Fibroblast of the conjunctiva (primary cell): ENCODE data around the gene U2AF2.

Source experiments
- DNase-seq: peaks from one replicate; pipeline ENCODE4 v3.0.0-alpha.2; 2010; ENCODE audit warnings: low read depth

The U2AF2 gene

GRCh38 chr19:55621673-55622231 is 33.1 kb upstream of the U2AF2 start:
- DNase-seq: no peak

DNA sequence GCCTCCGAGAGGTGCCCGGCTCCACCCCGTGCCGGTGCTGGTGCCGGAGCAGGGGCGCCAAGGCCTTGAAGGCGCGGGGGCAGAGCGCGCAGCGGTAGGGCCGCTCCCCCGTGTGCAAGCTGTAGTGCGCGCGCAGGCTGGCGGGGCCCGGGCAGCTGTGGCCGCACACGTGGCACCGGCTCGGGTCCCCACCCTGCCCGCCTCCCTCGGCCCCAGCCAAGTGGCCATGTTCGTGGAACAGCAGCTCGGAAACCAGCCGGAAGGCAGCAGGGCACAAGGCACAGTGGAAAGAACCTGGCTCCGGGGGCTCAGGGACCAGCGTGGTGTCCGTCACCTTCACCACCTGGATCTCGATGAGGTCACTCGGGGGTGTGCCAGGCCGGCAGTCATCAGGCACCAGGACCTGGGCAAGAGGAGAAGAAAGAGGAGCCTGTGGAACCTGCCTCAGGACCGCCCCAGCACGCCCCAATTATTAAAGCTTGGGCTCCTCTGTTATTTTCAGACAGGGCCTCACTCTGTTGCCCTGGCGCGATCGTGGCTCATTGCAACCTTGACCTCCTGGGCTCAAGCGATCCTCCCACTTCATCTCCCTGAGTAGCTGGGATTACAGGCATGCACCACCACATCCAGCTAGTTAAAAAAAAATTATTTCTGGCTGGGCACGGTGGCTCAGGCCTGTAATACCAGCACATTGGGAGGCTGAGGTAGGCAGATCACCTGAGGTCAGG is 32.4 kb upstream of the U2AF2 start:
- no peak for DNase-seq

- DNase-seq: no peak
Observed at GRCh38 chr19:55623130-55623529, 31.7 kb upstream of the U2AF2 start.

- no peak for DNase-seq
Observed at GRCh38 chr19:55623561-55623960, 31.3 kb upstream of the U2AF2 start.

- peak; percentile 89 for DNase-seq
Observed at GRCh38 chr19:55624109-55625003, 30.5 kb upstream of the U2AF2 start, which contains the start of gene ZNF784. ZNF784 (minus strand) TSS chr19:55624566; CDS start chr19:55624561, 5 bp downstream.

DNA sequence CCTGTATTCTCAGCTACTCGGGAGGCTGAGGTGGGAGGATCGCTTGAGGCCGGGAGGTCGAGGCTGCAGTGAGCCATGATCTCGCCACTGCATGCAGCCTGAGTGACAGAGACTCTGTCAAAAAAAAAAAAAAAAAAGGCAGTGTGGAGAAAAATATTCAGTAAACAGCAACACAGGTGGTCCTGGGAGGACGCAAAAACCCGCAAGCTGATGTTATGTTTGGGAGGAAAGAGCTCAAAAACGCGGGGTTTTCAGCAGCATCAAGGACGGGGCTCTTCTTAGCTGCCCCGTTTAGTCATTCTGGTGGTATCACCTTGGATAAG is 29.9 kb upstream of the U2AF2 start:
- no peak for DNase-seq

- no peak for DNase-seq
Observed at GRCh38 chr19:55626350-55626749, 28.5 kb upstream of the U2AF2 start.

GRCh38 chr19:55632463-55632834 is 22.4 kb upstream of the U2AF2 start:
- DNase-seq: peak; percentile 97

DNA sequence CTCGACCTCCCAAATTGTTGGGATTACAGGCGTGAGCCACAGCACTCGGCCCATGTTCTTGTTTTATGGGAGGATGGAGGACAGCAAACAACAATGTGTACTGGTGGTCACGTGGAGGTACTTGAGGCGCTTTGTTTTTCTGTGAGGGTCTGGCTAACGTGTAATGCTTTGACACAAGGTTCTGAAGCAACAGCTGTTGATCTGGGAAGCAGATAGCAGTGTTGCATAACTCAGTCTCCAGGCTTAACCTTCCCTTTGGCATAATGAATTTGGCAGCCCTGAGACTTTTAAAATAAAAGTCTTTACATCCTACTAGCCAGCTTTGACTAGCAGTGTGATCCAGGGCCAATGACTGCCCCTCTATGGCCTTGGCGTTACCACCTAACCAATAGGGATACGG is 21.0 kb upstream of the U2AF2 start:
- DNase-seq: no peak

DNA sequence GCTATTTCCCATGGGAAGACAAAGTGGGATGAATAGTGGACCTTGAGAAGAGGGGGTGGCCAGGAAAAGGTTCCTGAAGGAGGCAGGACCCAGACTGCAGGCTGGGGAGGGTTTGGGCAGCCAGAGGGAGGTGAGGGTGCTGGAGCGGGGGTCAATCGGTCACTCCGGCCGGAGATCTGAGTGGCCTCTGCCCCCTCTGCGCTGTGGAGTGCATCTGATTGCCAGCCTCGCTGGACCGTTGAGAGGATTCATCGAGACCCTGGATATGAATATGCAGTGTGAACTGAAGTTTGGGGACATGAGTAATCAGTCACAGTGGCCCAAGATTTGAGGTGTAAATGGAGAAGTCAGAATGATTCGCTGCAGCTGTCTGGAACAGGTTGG is 19.5 kb upstream of the U2AF2 start:
- no peak for DNase-seq

- DNase-seq: no peak
Observed at GRCh38 chr19:55635856-55636440, 18.9 kb upstream of the U2AF2 start.

- no peak for DNase-seq
Observed at GRCh38 chr19:55636723-55637122, 18.1 kb upstream of the U2AF2 start.

- no peak for DNase-seq
Observed at GRCh38 chr19:55637534-55637933, 17.3 kb upstream of the U2AF2 start.

GRCh38 chr19:55638864-55639359 is 15.9 kb upstream of the U2AF2 start:
- no peak for DNase-seq

GRCh38 chr19:55640043-55640576 is 14.7 kb upstream of the U2AF2 start:
- no peak for DNase-seq

- DNase-seq: peak; percentile 61
Observed at GRCh38 chr19:55640577-55641425, 14.0 kb upstream of the U2AF2 start, which contains the start of gene ZNF580. ZNF580 (plus strand) TSS chr19:55641002; CDS start chr19:55642509, 1,507 bp downstream.

- no peak for DNase-seq
Observed at GRCh38 chr19:55641426-55642152, 13.2 kb upstream of the U2AF2 start.

DNA sequence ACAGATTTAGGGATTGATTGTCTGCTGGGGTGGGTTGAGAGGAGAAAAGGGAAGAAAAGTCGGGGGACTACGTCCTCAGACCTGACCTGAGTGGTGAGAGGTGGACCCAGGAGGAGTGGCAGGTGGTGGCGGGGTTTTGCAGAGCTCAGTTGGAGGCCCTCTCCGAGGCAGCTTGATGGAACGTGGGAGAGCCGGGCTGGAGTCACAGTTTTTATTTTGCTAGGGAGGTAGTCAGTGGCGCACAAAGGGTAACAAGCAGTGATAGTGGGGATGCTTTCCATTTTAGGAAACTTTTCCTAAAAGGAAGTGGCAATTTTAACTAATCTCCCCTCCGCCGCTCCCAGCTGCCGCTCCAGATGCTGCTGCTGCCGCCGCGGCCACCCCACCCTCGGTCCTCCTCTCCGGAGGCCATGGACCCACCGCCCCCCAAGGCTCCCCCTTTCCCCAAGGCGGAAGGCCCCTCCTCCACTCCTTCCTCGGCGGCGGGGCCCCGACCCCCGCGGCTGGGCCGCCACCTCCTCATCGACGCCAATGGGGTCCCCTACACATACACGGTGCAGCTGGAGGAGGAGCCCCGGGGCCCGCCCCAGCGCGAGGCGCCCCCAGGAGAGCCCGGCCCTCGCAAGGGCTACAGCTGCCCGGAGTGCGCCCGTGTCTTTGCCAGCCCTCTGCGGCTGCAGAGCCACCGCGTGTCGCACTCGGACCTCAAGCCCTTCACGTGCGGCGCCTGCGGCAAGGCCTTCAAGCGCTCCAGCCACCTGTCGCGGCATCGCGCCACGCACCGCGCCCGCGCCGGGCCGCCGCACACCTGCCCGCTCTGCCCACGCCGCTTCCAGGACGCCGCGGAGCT is 12.5 kb upstream of the U2AF2 start:
- no peak for DNase-seq
